IgD-negative memory B cell (primary cell): ENCODE results near the gene FSTL1. TPM values are rescaled to one million over a fixed set of nuclear protein-coding genes. Genes with fewer than 3 reads are reported as not detected.

Experiments used
- H3K27ac Mint-ChIP-seq, 3 donors: one replicate each; pipeline ENCODE4 v1.8.0; 2020 to 2022; ENCODE audit warnings: mild to moderate bottlenecking in 3 of 3, mixed read lengths in 3 of 3, moderate library complexity in 1 of 3
- H3K27me3 Mint-ChIP-seq: one replicate; pipeline ENCODE4 v1.8.0; 2021; ENCODE audit warnings: mixed read lengths
- H3K36me3 Mint-ChIP-seq: one replicate; pipeline ENCODE4 v1.8.0; 2020; ENCODE audit warnings: mild to moderate bottlenecking, mixed read lengths
- H3K4me1 Mint-ChIP-seq, 3 donors: one replicate each; pipeline ENCODE4 v1.8.0; 2020 to 2022; ENCODE audit warnings: mixed read lengths in 3 of 3, mild to moderate bottlenecking in 1 of 3
- H3K4me3 Mint-ChIP-seq, 4 donors: one replicate each; pipeline ENCODE4 v1.8.0; 2020 to 2022; ENCODE audit warnings: mild to moderate bottlenecking in 4 of 4, mixed read lengths in 4 of 4, moderate library complexity in 3 of 4
- H3K9me3 Mint-ChIP-seq, 3 donors: one replicate each; pipeline ENCODE4 v1.8.0; 2020 to 2021; ENCODE audit warnings: mixed read lengths in 3 of 3, mild to moderate bottlenecking in 1 of 3
- polyA plus RNA-seq: library from polyadenylated mRNA; unstranded; fragments of 300-500 nt; fragmentation: Illumina TruSeq; gene quantifications from one replicate; pipeline ENCODE4 v1.2.3, GENCODE V29; 2021

FSTL1 gene
- polyA plus RNA-seq, 1 donor from 2014 or later, result not detected

GRCh38 chr3:120452816-120453215 is 2.0 kb upstream of the FSTL1 start:
- Mint-ChIP-seq H3K27me3 (peaks cover 25% of the 10 kb centered on the region), H3K36me3 (peaks cover 6% of the 10 kb centered on the region), H3K27ac (no peak overlapping the region), H3K9me3 (peaks cover 2 to 7% (median 5%) of the 10 kb centered on the region in 3 donors), H3K4me3 (peak overlapping the region in 1 of 4 donors; percentile 48), H3K4me1 (peaks cover 4 to 14% (median 8%) of the 10 kb centered on the region in 3 donors)

GRCh38 chr3:120451806-120452205 is 1.0 kb upstream of the FSTL1 start:
- no peak overlapping the region for H3K27ac Mint-ChIP-seq
- H3K27me3 Mint-ChIP-seq, result peaks cover 24% of the 10 kb centered on the region
- H3K9me3 Mint-ChIP-seq, result peaks cover 2 to 7% (median 5%) of the 10 kb centered on the region in 3 donors
- peaks cover 4 to 14% (median 8%) of the 10 kb centered on the region in 3 donors for H3K4me1 Mint-ChIP-seq
- H3K36me3 Mint-ChIP-seq, result peaks cover 6% of the 10 kb centered on the region
- H3K4me3 Mint-ChIP-seq, result peak overlapping the region; percentile 15 to 91 (median 74)

GRCh38 chr3:120451272-120451761 is 525 bp upstream of the FSTL1 start:
- Mint-ChIP-seq H3K27me3 (peaks cover 24% of the 10 kb centered on the region), H3K36me3 (peaks cover 6% of the 10 kb centered on the region), H3K9me3 (peaks cover 2 to 7% (median 5%) of the 10 kb centered on the region in 3 donors), H3K4me1 (peaks cover 4 to 14% (median 8%) of the 10 kb centered on the region in 3 donors), H3K27ac (no peak overlapping the region), H3K4me3 (peak overlapping the region; percentile 15 to 91 (median 74))

- H3K27ac Mint-ChIP-seq, result no peak overlapping the region
- peak overlapping the region; percentile 20 to 93 (median 83) for H3K4me3 Mint-ChIP-seq
- H3K4me1 Mint-ChIP-seq, result peaks cover 4 to 14% (median 8%) of the 10 kb centered on the region in 3 donors
- peaks cover 29% of the 10 kb centered on the region for H3K27me3 Mint-ChIP-seq
- H3K9me3 Mint-ChIP-seq, result peaks cover 2 to 7% (median 5%) of the 10 kb centered on the region in 3 donors
- peaks cover 6% of the 10 kb centered on the region for H3K36me3 Mint-ChIP-seq
Observed at GRCh38 chr3:120449701-120450599, 842 bp downstream of the FSTL1 start.

- Mint-ChIP-seq H3K9me3 (peaks cover 0 to 5% (median 5%) of the 10 kb centered on the region in 3 donors), H3K4me1 (peaks cover 4 to 14% (median 8%) of the 10 kb centered on the region in 3 donors), H3K27me3 (peaks cover 29% of the 10 kb centered on the region), H3K4me3 (peak overlapping the region in 1 of 4 donors; percentile 20), H3K36me3 (peaks cover 6% of the 10 kb centered on the region), H3K27ac (no peak overlapping the region)
Observed at GRCh38 chr3:120449251-120449650, 1.5 kb downstream of the FSTL1 start.

- Mint-ChIP-seq H3K4me1 (peaks cover 4 to 14% (median 8%) of the 10 kb centered on the region in 3 donors), H3K9me3 (peaks cover 0 to 2% (median 1%) of the 10 kb centered on the region in 3 donors), H3K27ac (no peak overlapping the region), H3K27me3 (peaks cover 29% of the 10 kb centered on the region), H3K4me3 (no peak overlapping the region), H3K36me3 (peaks cover 6% of the 10 kb centered on the region)
Observed at GRCh38 chr3:120448756-120449155, 2.0 kb downstream of the FSTL1 start.

- peaks cover 4 to 8% (median 6%) of the 10 kb centered on the region in 3 donors for H3K4me1 Mint-ChIP-seq
- H3K36me3 Mint-ChIP-seq, result peaks cover 5% of the 10 kb centered on the region
- H3K9me3 Mint-ChIP-seq, result no peaks in the 10 kb centered on the region
- H3K27ac Mint-ChIP-seq, result no peak overlapping the region
- H3K4me3 Mint-ChIP-seq, result no peak overlapping the region
- H3K27me3 Mint-ChIP-seq, result peaks cover 22% of the 10 kb centered on the region
Observed at GRCh38 chr3:120446891-120447668, 3.7 kb downstream of the FSTL1 start.

GRCh38 chr3:120445654-120446053 is 5.1 kb downstream of the FSTL1 start:
- Mint-ChIP-seq H3K4me3 (no peak overlapping the region), H3K27ac (no peak overlapping the region), H3K4me1 (peaks cover 4 to 5% (median 4%) of the 10 kb centered on the region in 3 donors), H3K9me3 (no peaks in the 10 kb centered on the region), H3K27me3 (peaks cover 15% of the 10 kb centered on the region), H3K36me3 (no peaks in the 10 kb centered on the region)

- no peak overlapping the region for H3K4me3 Mint-ChIP-seq
- H3K27me3 Mint-ChIP-seq, result peaks cover 7% of the 10 kb centered on the region
- no peaks in the 10 kb centered on the region for H3K36me3 Mint-ChIP-seq
- no peaks in the 10 kb centered on the region for H3K4me1 Mint-ChIP-seq
- no peak overlapping the region for H3K27ac Mint-ChIP-seq
- peaks cover 0 to 1% (median 0%) of the 10 kb centered on the region in 3 donors for H3K9me3 Mint-ChIP-seq
Observed at GRCh38 chr3:120443626-120444123, 7.1 kb downstream of the FSTL1 start.

- Mint-ChIP-seq H3K4me1 (no peaks in the 10 kb centered on the region), H3K9me3 (peaks cover 0 to 1% (median 0%) of the 10 kb centered on the region in 3 donors), H3K4me3 (no peak overlapping the region), H3K27me3 (peaks cover 7% of the 10 kb centered on the region), H3K36me3 (no peaks in the 10 kb centered on the region), H3K27ac (no peak overlapping the region)
Observed at GRCh38 chr3:120442975-120443517, 7.7 kb downstream of the FSTL1 start.

- Mint-ChIP-seq H3K36me3 (no peaks in the 10 kb centered on the region), H3K4me1 (no peaks in the 10 kb centered on the region), H3K27me3 (peaks cover 7% of the 10 kb centered on the region), H3K27ac (no peak overlapping the region), H3K4me3 (no peak overlapping the region), H3K9me3 (peaks cover 0 to 1% (median 0%) of the 10 kb centered on the region in 3 donors)
Observed at GRCh38 chr3:120441776-120442175, 9.0 kb downstream of the FSTL1 start.

GRCh38 chr3:120440762-120441161 is 10.0 kb downstream of the FSTL1 start:
- Mint-ChIP-seq H3K36me3 (no peaks in the 10 kb centered on the region), H3K4me1 (no peaks in the 10 kb centered on the region), H3K4me3 (no peak overlapping the region), H3K27me3 (peaks cover 2% of the 10 kb centered on the region), H3K27ac (no peak overlapping the region), H3K9me3 (peaks cover 0 to 1% (median 0%) of the 10 kb centered on the region in 3 donors)

- peaks cover 0 to 1% (median 0%) of the 10 kb centered on the region in 3 donors for H3K9me3 Mint-ChIP-seq
- no peak overlapping the region for H3K4me3 Mint-ChIP-seq
- no peak overlapping the region for H3K27ac Mint-ChIP-seq
- no peaks in the 10 kb centered on the region for H3K4me1 Mint-ChIP-seq
- H3K27me3 Mint-ChIP-seq, result peaks cover 2% of the 10 kb centered on the region
- H3K36me3 Mint-ChIP-seq, result no peaks in the 10 kb centered on the region
Observed at GRCh38 chr3:120440001-120440703, 10.6 kb downstream of the FSTL1 start.
